HG03575 (cell line): ENCODE data around the gene EPHA1.

Experiments
- ATAC-seq: cut with Tn5 transposase; IDR thresholded peaks from one replicate; pipeline ENCODE4 v1.9.1; 2021; ENCODE audit not compliant: unreplicated experiment, insufficient number of reproducible peaks, low FRiP score; ENCODE audit errors: extremely low read depth

EPHA1 gene

DNA sequence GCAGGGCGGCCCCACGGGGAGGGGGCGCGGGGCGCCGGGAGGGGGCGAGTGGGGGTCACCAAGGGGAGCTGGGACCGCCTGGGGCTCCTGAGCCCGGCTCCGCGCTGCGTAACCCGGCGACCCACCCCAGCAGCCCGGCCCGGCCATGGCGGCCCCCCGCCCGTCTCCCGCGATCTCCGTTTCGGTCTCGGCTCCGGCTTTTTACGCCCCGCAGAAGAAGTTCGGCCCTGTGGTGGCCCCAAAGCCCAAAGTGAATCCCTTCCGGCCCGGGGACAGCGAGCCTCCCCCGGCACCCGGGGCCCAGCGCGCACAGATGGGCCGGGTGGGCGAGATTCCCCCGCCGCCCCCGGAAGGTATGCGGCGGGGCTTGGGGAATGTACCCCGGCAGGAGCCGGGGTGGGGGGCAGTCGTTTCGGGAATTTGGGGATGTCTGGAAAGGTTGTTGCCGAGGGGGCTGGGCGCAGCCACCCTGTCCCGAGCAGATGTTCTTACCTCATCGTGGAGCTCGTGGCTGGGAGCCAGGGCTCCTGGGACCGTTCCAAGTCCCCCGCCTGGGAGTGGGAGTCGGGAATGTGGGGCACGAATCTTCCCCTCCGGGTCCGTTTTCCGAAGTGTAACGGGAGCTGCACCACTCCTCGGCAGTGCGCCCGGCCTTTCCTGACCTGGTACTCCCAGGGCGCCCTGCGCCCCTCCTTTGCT lies 27.1 kb downstream of the EPHA1 start:
- ATAC-seq, result peak; percentile 6

DNA sequence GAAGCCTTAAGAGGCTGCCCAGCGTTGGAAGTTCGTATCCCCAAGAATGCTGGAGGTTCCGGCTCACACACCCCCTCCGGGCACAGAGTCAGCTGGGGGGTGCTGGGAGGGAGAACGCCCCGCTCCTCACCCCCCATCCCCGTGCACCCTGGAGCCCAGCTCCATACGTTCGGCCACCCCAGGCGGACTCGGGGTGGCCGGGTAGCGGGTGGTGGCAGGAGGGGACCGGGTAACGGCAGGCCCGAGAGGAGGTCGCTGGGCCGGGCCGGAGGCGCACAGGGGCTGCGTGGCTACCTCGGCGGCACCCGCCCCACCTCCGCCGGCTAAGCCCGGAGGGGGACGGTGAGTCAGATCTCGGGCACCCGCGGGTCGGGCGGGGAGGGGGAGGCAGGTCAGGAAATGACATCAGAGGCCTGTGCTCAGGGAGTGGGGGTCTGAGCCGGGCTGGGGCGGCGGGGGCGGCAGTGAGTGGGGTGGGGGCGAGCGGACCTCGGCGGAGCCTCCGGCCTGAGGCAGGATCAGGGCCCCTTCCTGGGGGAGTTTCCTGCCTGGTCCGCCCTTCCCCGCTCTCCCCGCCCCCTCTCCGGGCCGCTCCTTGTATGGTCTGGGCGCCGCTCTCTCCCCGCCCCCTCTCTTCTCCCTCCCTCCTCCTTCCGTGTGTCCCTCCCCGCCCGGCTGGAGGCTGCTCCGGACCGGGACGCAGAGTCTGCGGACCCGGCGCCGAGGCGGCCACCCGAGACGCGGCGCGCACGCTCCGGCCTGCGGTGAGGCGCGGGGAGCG lies 27.8 kb downstream of the EPHA1 start, which contains the start of gene ZYX:
Gene ZYX (plus strand): TSS at position 700 of the 781 bp plus-strand sequence. CDS start 227 bp downstream, outside the sequence.
- peak; percentile 31 for ATAC-seq

GRCh38 chr7:143380260-143380645 lies 28.4 kb downstream of the EPHA1 start:
- peak; percentile 30 for ATAC-seq

- ATAC-seq, result peak; percentile 4
Observed at GRCh38 chr7:143379611-143380259, 28.9 kb downstream of the EPHA1 start.

DNA sequence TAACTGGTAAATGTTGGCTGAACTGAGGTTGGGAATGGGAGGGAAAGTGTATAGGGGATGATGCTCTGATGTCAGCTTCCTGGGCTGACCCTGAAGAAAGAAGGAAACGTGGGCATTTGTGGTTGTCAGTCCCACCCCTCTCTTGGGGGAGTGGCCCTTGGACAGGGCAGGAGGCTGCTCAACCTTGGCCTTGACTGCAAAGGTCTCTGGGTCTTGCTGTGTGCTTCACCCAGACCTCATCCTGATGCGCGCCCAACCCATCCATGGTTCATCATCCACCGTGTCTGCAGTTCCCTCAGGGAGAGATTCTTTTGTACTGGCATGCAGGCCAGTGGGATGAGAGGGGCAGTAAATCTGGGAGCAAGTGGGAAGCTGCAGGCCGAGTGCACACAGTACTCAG lies 32.3 kb downstream of the EPHA1 start:
- no peak for ATAC-seq

DNA sequence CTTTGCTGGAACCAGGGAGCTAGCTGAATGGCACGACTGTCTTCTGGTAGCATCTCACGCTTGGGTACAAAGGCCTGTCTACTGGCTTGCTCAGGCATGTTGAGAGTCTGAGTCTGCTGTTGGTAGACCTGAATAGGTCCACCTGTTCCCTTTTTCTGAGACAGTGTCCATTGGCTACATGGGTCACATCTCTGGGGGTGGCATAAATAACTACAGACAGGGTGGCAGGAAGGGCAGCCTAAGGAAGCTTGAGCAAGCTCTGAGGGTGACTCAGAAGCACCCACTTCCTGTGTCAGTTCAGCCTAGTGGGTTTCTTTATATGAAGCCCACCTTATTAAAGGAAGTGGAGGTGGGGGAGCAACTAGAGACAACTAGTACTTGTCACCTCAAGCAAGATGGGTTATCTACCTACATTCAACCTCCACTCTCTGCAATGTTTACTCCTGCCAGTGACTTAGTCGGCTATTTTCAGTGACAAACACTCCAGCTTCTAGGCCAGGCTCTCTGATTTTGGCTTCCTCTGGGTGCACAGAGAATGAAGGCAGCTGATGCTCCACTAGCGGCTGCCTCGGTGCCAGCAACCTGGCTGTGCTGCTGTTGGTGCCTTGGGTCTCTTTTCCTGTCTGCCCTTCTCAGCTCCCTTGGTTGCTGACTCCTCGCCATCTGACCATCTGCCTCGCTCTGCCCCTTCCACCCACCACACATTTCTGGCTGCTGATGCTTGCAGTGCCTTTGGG lies 33.2 kb downstream of the EPHA1 start:
- no peak for ATAC-seq

- no peak for ATAC-seq
Observed at GRCh38 chr7:143374561-143374960, 34.1 kb downstream of the EPHA1 start.

GRCh38 chr7:143373255-143373794 lies 35.3 kb downstream of the EPHA1 start:
- no peak for ATAC-seq

DNA sequence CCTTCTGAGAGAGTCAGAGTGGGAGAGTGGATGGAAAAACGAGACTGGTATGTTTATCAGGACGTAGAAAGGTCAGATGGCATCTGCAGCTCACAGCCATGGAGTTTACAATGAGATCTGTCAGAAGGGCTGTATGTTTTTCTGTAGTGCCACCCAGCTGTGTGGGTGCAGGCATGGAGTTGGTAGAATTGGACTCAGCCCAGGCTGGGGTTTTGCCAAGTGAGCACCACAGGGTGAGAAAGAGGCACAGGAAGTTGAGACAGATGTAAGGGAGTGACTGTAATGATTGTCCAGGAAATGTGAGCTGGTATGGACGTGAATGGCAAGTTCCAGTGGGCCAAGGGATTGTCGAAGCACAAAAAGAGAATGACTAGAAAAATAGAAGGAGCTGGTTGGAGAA lies 36.6 kb downstream of the EPHA1 start:
- no peak for ATAC-seq

GRCh38 chr7:143369678-143370651 lies 38.7 kb downstream of the EPHA1 start:
- ATAC-seq, result no peak

- no peak for ATAC-seq
Observed at GRCh38 chr7:143368387-143368786, 40.3 kb downstream of the EPHA1 start.

GRCh38 chr7:143367972-143368371 lies 40.7 kb downstream of the EPHA1 start:
- ATAC-seq, result no peak

GRCh38 chr7:143363016-143363937 lies 45.4 kb downstream of the EPHA1 start:
- no peak for ATAC-seq

DNA sequence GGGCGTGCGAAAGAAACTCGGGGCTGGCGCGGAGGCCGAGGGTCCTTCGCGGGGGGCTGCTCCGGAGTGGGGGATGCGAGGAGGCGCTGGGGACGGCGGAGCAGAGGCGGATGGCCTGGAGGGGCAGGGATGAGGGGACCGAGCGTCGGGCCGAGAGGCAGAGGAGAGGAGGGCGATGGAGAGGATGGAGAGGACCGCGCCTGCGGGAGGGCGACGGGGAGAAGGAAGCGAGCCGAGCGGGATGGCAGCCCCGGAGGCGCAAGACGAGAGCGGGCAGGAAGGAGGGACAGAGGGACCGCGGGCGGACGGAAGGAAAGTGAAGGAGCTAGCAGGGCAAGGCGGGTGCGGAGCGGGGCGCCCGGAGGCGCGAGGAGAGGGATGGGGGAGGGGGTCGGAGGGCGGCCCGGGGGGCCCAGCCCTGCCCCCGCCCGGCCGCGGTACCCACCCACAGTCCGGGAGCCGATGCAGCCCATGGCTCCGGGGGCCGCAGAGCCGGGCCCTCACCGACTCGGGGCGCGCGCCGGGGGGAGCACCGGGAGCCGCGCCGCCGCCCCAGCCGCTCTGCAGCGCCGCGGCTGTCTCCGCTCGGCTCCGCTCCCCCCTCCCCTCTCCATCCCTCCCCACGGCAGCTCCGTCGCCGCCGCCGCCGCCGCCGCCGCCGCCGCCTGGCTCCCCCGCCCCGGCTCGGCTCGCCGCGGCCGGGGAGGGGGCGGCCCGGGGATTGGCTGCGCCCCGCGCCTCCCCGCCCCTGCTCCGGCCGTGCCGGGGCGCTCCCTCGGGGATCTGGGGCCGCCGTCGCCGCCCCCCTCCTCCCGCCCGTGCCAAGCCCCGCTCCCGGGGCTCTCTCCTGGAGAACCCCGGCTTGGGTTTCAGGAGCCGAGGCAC lies 46.3 kb downstream of the EPHA1 start, which contains the start of gene FAM131B:
Gene FAM131B (minus strand): TSS at position 583 of the 885 bp plus-strand sequence. CDS start 110 bp downstream, at position 473.
- no peak for ATAC-seq

- no peak for ATAC-seq
Observed at GRCh38 chr7:143361552-143362130, 47.0 kb downstream of the EPHA1 start.
